ENCODE measurements around the gene MYCBPAP.

DNA sequence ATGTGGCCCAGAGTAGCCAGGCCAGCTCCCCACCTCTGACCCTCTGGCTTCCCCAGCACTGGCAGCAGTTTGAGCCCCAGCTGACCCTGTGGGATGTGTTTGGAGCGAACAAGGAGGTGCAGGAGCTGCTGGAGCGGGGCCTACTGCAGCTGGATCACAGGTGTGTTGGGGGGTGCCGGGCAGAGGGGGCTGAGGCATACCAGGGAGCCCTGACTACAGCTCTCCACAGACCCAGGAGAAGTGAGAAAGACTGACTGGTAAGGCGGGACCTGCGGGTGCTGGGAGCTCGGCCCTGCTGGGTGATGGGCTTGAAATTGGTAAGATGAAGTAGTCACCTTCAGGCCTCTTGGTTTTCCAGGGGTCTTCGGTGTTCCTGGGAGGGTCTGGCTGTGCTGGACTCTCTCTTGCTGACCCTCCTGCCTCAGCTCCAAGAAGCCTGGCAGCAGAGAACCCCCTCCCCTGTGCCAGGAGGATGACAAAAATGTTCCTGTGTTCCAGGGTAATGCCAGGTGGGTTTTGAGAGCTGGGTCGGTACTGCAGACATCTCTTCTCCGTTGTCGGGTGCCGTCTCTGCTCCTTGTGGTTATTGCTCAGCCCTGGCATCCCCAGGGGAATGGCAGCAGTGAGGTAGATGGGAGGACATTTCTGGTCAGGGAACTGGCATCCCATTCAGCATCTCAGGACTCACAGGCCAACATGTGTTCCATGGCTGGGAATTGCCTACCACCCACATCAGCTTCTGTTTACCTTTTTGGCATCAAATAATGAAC is 23.7 kb upstream of the MYCBPAP start:
- TF ChIP-seq POLR2A (IDR thresholded peaks at IDR 0.05), result no peak
- TF ChIP-seq, protein P1, sequence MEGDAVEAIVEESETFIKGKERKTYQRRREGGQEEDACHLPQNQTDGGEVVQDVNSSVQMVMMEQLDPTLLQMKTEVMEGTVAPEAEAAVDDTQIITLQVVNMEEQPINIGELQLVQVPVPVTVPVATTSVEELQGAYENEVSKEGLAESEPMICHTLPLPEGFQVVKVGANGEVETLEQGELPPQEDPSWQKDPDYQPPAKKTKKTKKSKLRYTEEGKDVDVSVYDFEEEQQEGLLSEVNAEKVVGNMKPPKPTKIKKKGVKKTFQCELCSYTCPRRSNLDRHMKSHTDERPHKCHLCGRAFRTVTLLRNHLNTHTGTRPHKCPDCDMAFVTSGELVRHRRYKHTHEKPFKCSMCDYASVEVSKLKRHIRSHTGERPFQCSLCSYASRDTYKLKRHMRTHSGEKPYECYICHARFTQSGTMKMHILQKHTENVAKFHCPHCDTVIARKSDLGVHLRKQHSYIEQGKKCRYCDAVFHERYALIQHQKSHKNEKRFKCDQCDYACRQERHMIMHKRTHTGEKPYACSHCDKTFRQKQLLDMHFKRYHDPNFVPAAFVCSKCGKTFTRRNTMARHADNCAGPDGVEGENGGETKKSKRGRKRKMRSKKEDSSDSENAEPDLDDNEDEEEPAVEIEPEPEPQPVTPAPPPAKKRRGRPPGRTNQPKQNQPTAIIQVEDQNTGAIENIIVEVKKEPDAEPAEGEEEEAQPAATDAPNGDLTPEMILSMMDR (IDR thresholded peaks at IDR 0.05), result no peak
